ENCODE measurements around the gene VTI1A.
"Not testable (repeated sequence)": the region's sequence is repeated elsewhere in the genome, so short reads cannot be mapped to it uniquely, and the experiment has no call there.

Gene VTI1A

GRCh38 chr10:112839928-112840654, 393.1 kb downstream of the VTI1A start:
- no peak for DNase-seq

DNA sequence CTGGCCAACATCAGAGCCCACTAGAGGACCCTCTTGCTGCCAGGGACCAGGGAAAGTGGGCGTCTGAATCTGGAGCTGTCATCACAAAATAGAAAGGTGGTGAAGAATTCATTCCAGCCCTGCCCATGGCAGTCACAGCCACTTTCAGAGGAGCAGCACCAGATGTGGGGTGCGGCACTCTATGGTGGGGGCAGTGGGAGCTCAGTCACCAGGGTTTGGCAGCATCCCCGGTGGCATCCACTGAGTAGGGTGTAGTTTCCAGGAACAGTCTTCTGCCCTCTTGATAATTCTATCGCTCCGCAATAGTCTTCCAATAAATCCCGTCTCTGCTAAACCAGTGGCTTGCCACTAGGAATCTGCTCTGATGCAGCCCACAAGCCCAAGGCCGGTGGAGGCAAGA, 394.5 kb downstream of the VTI1A start:
- no peak for DNase-seq

DNA sequence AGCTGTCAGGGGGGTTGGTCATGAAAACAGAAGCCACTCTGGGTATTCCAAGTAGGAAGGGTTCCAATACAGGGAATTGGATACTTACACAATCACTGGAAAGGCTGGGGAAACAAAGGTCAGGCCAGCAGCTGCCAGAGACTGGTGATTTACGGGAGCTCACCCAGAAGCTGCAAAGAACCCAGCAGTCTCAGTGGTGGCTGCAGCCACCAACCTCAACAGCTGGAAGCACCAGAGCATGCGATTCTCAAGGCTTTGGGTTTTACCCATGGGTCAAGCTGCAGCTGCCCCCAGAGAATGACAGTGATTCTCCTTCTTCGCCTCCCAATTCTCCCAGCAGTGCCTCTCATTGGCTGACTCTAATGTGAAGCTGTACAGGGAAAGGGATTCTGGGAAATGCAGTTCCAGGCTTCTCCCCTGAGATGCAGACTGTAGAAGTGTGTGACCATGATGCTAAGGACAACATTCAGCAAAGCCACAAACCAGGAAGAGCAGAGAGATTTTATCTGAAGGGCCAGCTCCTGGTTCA, 395.9 kb downstream of the VTI1A start:
- DNase-seq = peak; percentile 6

- DNase-seq = no peak
Measured at GRCh38 chr10:112843623-112844022, 396.6 kb downstream of the VTI1A start.

DNA sequence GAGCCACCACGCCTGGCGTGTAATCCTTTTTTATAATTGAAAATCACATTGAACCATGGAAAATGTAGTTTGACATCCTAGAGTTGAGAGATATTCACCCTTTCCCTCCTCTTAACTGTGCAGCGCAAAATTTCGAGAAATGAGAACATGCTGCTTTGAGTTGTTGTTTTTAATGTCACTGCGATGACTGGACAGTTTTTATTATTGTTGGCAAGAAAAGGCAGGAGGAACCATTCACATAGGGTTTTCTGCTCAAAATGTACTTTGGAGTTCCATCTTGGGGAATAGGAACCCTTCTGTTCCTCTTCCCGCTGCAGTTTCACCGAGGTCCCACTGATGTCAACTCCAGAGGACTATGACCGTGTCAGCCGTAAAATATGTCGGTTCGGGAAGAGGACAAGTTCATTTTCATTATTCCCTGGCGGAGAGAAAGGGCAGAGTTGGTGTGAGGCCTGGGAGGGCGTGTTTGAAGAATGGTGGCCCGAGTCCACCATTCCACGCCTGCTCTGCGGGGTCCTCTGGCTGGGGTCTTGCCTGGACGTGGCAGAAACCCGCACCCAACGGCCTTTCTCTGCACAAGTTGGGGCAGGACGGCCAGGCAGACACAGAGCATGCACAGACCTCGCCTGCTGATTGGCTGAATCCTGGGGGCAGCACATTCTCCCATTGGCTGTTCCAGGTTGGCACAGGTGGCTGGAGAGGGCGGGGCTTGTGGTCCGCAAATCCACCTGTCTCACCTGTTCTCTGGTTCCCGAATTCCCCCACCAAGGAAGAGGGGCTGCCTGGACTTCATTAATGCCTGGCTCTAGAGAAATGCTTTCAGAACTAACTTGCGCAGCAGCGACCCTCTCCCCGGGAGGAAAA, 397.9 kb downstream of the VTI1A start:
- peak; percentile 12 for DNase-seq

- no peak for DNase-seq
Measured at GRCh38 chr10:112847778-112848177, 400.8 kb downstream of the VTI1A start.

GRCh38 chr10:112848228-112848627, 401.2 kb downstream of the VTI1A start:
- DNase-seq = no peak

GRCh38 chr10:112848868-112849430, 401.9 kb downstream of the VTI1A start:
- no peak for DNase-seq

GRCh38 chr10:112849546-112849945, 402.5 kb downstream of the VTI1A start:
- DNase-seq = no peak

DNA sequence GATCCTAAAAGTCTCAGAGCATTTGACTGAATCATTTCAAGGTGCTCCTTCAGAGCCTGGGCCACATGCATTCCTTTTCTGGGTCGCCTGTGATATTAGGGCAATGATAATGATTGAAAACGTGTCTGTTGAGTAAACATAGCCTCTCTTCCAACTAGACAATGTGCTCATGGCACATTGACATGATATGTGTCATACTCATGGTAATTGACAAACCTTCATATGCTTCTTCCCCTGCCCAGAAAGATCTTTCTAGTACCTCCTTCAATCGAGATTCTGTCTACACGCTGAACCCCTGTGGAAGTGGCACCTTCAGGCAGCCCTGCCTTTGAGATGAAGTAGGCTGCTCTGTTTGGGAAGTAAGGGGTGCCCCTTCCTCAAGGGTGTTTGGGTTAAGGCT, 404.2 kb downstream of the VTI1A start:
- no peak for DNase-seq

DNA sequence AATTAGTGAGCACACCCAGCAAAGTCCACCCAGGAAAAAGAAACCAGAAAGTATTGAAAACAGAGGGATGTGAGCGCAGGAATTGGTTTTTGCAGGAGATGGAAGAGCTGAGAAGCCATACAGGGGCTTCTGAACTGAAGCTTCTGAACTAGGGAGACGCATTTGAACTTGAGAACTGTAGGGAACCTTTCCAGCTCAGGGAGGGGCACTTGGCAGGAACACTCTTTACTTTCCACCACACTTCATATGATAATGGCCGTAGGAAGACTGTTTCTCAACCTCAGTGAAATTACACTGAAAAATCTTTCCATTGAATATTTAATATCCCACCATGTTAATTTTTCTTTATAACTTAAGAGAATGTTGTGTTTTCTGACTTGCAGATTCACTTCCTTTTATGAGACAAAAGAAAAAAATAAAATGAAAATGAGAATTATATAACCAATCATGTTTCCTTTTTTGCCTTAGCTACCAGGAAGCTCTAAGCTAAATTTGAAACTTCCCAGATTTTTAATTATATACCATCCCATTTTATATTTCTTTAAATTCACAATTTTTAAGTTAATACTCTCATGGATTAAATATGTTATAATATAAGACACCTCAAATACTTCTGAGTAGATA, 404.7 kb downstream of the VTI1A start:
- no peak for DNase-seq

GRCh38 chr10:112852306-112852705, 405.3 kb downstream of the VTI1A start:
- DNase-seq = no peak

GRCh38 chr10:112855134-112855533, 408.1 kb downstream of the VTI1A start:
- no peak for DNase-seq

GRCh38 chr10:112857493-112857892, 410.5 kb downstream of the VTI1A start:
- DNase-seq = no peak

- no peak for DNase-seq
Measured at GRCh38 chr10:112858986-112859651, 412.1 kb downstream of the VTI1A start.

DNA sequence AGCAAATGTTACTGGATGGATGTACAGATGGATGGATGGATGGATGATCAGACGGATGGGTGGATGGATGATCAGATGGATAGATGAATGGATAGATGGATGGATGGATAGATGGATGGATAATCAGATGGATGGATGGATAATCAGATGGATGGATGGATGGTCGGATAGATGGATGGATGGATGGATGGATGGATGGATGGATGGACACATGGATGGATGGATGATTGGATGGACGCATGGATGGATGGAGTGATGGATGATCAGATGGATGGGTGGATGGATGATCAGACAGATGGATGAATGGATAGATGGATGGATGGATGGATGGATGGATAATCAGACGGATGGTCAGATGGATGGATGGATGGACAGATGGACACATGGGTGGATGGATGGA, 412.8 kb downstream of the VTI1A start:
- DNase-seq = no peak

DNA sequence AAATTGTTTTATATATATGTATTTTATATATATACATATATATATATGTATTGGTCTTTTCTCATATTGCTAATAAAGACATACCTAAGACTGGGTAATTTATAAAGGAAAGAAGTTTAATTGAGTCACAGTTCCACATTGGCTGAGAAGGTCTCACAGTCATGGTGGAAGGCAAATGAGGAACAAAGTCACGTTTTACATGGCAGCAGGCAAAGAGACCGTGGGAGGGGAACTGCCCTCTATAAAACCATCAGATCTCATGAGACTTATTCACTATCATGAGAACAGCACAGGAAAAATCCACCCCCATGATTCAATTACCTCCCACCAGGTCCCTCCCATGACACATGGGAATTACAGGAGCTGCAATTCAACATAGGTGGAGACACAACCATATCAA, 416.4 kb downstream of the VTI1A start:
- not testable (repeated sequence) for DNase-seq
